ENCODE data around the gene RNU2-1. TPM values are rescaled to one million over a fixed set of nuclear protein-coding genes. Genes with fewer than 3 reads are reported as not detected.
"Not testable (repeated sequence)": the region's sequence is repeated elsewhere in the genome, so short reads cannot be mapped to it uniquely, and the experiment has no call there.

The RNU2-1 gene
- polyA plus RNA-seq, 3 donors = not detected

DNA sequence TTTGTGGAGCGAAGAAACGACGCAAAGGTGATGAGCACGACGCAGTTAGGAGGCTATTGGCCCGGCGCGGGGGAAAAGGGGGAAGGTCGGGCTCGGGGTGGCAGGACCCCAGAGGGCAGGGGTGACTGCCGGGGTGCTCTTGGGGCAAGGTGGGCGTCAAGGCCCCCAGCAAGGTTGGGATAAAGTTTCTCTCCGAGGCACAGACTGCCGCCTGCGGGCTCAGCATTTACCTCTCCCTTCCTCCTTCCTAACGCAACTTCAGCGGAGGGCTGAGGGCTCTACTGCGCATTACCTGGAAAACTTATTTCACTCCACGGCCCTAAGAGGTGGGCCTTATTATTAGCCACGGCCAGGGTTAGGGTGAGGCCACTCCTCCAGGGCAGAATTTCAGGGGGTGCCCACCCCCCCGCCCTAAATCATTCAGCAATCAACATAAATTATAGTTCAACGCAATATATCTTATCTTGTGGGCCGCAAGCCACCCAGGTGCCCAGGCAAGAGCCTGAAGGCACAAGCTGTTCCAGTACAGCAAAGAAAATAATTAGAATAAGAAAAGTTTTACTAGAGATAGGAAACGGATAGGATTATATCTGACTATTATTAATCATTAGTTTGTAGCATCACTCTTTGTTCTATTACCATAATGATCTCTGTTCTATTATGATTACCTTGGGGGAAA lies 1.6 kb downstream of the RNU2-1 start:
- H3K27me3 Mint-ChIP-seq (ENCODE audit: low read depth in 3 of 3); H3K36me3 Mint-ChIP-seq; H3K27me3 ChIP-seq (ENCODE audit: control insufficient read depth in 2 of 2, insufficient read depth in 2 of 2, low read length in 2 of 2); H4K20me1 ChIP-seq (ENCODE audit: insufficient read depth, low read length); intact Hi-C loops (cut with micrococcal nuclease); H2AFZ ChIP-seq (ENCODE audit: insufficient read depth, low read depth, low read length, poor library complexity, severe bottlenecking); H3K4me1 Mint-ChIP-seq; H3K36me3 ChIP-seq (replicated peaks in 1 of 2; ENCODE audit: control insufficient read depth in 1 of 2, insufficient read depth in 2 of 2, low read length in 2 of 2); H3K9me3 Mint-ChIP-seq; H3K79me2 ChIP-seq (ENCODE audit: insufficient read depth, low read length); H3K9me3 ChIP-seq (replicated peaks in 1 of 2; ENCODE audit: control insufficient read depth in 1 of 2, insufficient read depth in 1 of 2, low read length in 2 of 2); H3K4me2 ChIP-seq (replicated peaks; ENCODE audit: extremely low read depth, low read length, poor library complexity, severe bottlenecking); H3K4me1 ChIP-seq (ENCODE audit: control insufficient read depth in 1 of 2, insufficient read depth in 2 of 2, low read length in 2 of 2): not testable (repeated sequence)
- H3K27ac Mint-ChIP-seq = peak overlapping the region in 2 of 7 donors; percentile 35 to 48
- H3K27ac ChIP-seq (ENCODE audit: low read depth in 1 of 2, low read length in 2 of 2) = peak overlapping the region; percentile 13 to 45
- H3K9ac ChIP-seq (ENCODE audit: insufficient read depth, low read length, poor library complexity, severe bottlenecking) = peak overlapping the region; percentile 36
- DNase-seq = peak in 1 of 3 donors; percentile 11
- H3K4me3 ChIP-seq (replicated peaks in 1 of 3; ENCODE audit: low read depth in 2 of 3, low read length in 3 of 3) = peak overlapping the region in 1 of 3 experiments; percentile 67
- 80% methylated on average over 9 of the region's 24 CpGs for WGBS (ENCODE audit: insufficient coverage)
- peak overlapping the region; percentile 26 to 37 for H3K4me3 Mint-ChIP-seq

- H3K36me3 Mint-ChIP-seq; H2AFZ ChIP-seq (ENCODE audit: insufficient read depth, low read depth, low read length, poor library complexity, severe bottlenecking); H3K27me3 Mint-ChIP-seq (ENCODE audit: low read depth in 3 of 3); H3K4me2 ChIP-seq (replicated peaks; ENCODE audit: extremely low read depth, low read length, poor library complexity, severe bottlenecking); H4K20me1 ChIP-seq (ENCODE audit: insufficient read depth, low read length); intact Hi-C loops (cut with micrococcal nuclease); H3K9me3 ChIP-seq (replicated peaks in 1 of 2; ENCODE audit: control insufficient read depth in 1 of 2, insufficient read depth in 1 of 2, low read length in 2 of 2); H3K4me1 ChIP-seq (ENCODE audit: control insufficient read depth in 1 of 2, insufficient read depth in 2 of 2, low read length in 2 of 2); H3K36me3 ChIP-seq (replicated peaks in 1 of 2; ENCODE audit: control insufficient read depth in 1 of 2, insufficient read depth in 2 of 2, low read length in 2 of 2); H3K27ac Mint-ChIP-seq; H3K9me3 Mint-ChIP-seq; H3K79me2 ChIP-seq (ENCODE audit: insufficient read depth, low read length); H3K4me1 Mint-ChIP-seq; H3K27me3 ChIP-seq (ENCODE audit: control insufficient read depth in 2 of 2, insufficient read depth in 2 of 2, low read length in 2 of 2): not testable (repeated sequence)
- no CpG with 5 or more reads among the region's 40 CpGs for WGBS (ENCODE audit: insufficient coverage)
- H3K27ac ChIP-seq (ENCODE audit: low read depth in 1 of 2, low read length in 2 of 2) = peak overlapping the region; percentile 13 to 45
- peak overlapping the region in 1 of 3 experiments; percentile 67 for H3K4me3 ChIP-seq (replicated peaks in 1 of 3; ENCODE audit: low read depth in 2 of 3, low read length in 3 of 3)
- peak overlapping the region; percentile 36 for H3K9ac ChIP-seq (ENCODE audit: insufficient read depth, low read length, poor library complexity, severe bottlenecking)
- H3K4me3 Mint-ChIP-seq = peak overlapping the region in 1 of 2 donors; percentile 37
- peak in 1 of 3 donors; percentile 1 for DNase-seq
Measured at GRCh38 chr17:43231205-43232020, 2.4 kb downstream of the RNU2-1 start.

DNA sequence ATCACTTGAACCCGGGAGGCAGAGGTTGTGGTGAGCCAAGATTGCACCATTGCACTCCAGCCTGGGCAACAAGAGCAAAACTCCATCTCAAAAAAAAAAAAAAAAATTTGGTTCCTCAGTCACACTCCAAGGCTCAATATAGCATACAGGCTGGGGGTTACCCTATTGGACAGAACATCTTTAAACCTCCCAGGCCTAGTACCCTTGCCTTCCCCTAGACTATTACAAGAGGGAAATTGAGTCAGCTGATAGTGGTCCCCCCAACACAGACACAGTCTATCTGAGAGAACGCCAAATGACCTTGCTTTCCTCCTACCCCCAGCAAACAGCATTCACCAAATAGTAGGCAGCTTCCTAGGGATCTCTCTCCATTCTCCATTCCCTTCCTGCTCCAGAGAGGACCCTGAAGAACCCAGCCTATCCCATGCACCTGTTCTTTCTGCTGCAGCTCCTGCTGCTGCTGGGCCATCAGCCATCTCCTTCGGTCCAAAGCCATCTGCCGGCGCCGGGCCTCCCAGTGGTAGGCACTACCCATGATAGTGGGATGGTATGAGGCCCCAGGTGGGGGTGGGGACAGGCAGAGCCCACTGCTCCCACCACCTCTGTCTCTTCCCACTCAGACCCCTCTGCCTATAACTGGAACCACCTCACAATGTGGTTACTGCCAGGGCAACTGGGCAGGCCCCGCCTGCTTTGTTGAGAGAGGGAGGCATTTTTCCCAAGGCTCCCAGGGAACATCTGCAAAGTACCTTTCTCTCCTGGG lies 5.6 kb downstream of the RNU2-1 start, which contains the start of gene CCDC200:
Gene CCDC200 (minus strand): TSS at position 604 of the 763 bp plus-strand sequence. CDS start 69 bp downstream, at position 535.
- H3K36me3 Mint-ChIP-seq = peaks cover 17 to 33% of the 10 kb centered on the region in 2 donors
- H3K4me2 ChIP-seq (replicated peaks; ENCODE audit: extremely low read depth, low read length, poor library complexity, severe bottlenecking); H3K9me3 Mint-ChIP-seq; H3K4me3 ChIP-seq (replicated peaks in 1 of 3; ENCODE audit: low read depth in 2 of 3, low read length in 3 of 3); DNase-seq; H2AFZ ChIP-seq (ENCODE audit: insufficient read depth, low read depth, low read length, poor library complexity, severe bottlenecking); H3K79me2 ChIP-seq (ENCODE audit: insufficient read depth, low read length); H3K27me3 ChIP-seq (ENCODE audit: control insufficient read depth in 2 of 2, insufficient read depth in 2 of 2, low read length in 2 of 2); H3K9me3 ChIP-seq (replicated peaks in 1 of 2; ENCODE audit: control insufficient read depth in 1 of 2, insufficient read depth in 1 of 2, low read length in 2 of 2); H3K4me1 ChIP-seq (ENCODE audit: control insufficient read depth in 1 of 2, insufficient read depth in 2 of 2, low read length in 2 of 2); H3K27me3 Mint-ChIP-seq (ENCODE audit: low read depth in 3 of 3); H3K27ac Mint-ChIP-seq; intact Hi-C loops (cut with micrococcal nuclease); H3K4me3 Mint-ChIP-seq; H3K27ac ChIP-seq (ENCODE audit: low read depth in 1 of 2, low read length in 2 of 2); H3K4me1 Mint-ChIP-seq; H3K9ac ChIP-seq (ENCODE audit: insufficient read depth, low read length, poor library complexity, severe bottlenecking): not testable (repeated sequence)
- Histone ChIP-seq H4K20me1 (ENCODE audit: insufficient read depth, low read length) (peaks cover 15% of the 10 kb centered on the region), H3K36me3 (replicated peaks in 1 of 2; ENCODE audit: control insufficient read depth in 1 of 2, insufficient read depth in 2 of 2, low read length in 2 of 2) (peaks cover 28 to 32% of the 10 kb centered on the region in 2 donors)
- no CpG with 5 or more reads among the region's 7 CpGs for WGBS (ENCODE audit: insufficient coverage)

Data from CD14-positive monocyte (primary cell).